CD4-positive, CD25-positive, alpha-beta regulatory T cell (primary cell): ENCODE data around the gene NDRG2. TPM values are rescaled to one million over a fixed set of nuclear protein-coding genes. Genes with fewer than 3 reads are reported as not detected.

Experiments used
- ATAC-seq, 2 donors: fragments of 150-1000 bp; cut with Tn5 transposase; one replicate each; pipeline ENCODE4 v1.10.0; 2021; ENCODE audit warnings: low read depth in 2 of 2, moderate number of reproducible peaks in 2 of 2, moderate library complexity in 1 of 2
- DNase-seq, 3 donors: peaks; one replicate each; pipeline versions ENCODE4 v3.0.0 to v3.0.0-alpha.2; 2012 to 2022; ENCODE audit warnings: mixed read lengths in 1 of 3
- H3K27ac ChIP-seq: one replicate; pipeline ENCODE4 v1.7.0; 2013; ENCODE audit warnings: mild to moderate bottlenecking, low read length; ENCODE audit not compliant: insufficient read depth, poor library complexity, severe bottlenecking
- H3K27me3 ChIP-seq: one replicate; pipeline ENCODE4 v1.7.0; 2013; ENCODE audit warnings: low read length; ENCODE audit not compliant: control insufficient read depth, insufficient read depth
- H3K36me3 ChIP-seq: one replicate; pipeline ENCODE4 v1.7.0; 2013; ENCODE audit warnings: mild to moderate bottlenecking, low read length, moderate library complexity; ENCODE audit not compliant: control insufficient read depth, insufficient read depth
- H3K4me1 ChIP-seq: 2 replicates; pipeline ENCODE4 v1.7.0; 2013; ENCODE audit warnings: mild to moderate bottlenecking, low read length; ENCODE audit not compliant: insufficient read depth, control insufficient read depth, poor library complexity, severe bottlenecking
- H3K4me3 ChIP-seq: one replicate; pipeline ENCODE4 v1.7.0; 2013; ENCODE audit warnings: low read depth, mild to moderate bottlenecking, low read length, moderate library complexity
- H3K9me3 ChIP-seq, 2 experiments: 1 replicate in 1 of 2; 2 replicates in 1 of 2; pipeline ENCODE4 v1.7.0; 2013; ENCODE audit warnings: low read length in 2 of 2, mild to moderate bottlenecking in 1 of 2, moderate library complexity in 1 of 2; ENCODE audit not compliant: control insufficient read depth in 2 of 2
- H3K27ac Mint-ChIP-seq, 3 donors: one replicate each; pipeline ENCODE4 v1.8.0; 2020 to 2022; ENCODE audit warnings: mild to moderate bottlenecking in 3 of 3, mixed read lengths in 3 of 3, moderate library complexity in 2 of 3
- H3K27me3 Mint-ChIP-seq: one replicate; pipeline ENCODE4 v1.8.0; 2022; ENCODE audit warnings: mild to moderate bottlenecking, mixed read lengths
- H3K36me3 Mint-ChIP-seq: one replicate; pipeline ENCODE4 v1.8.0; 2020; ENCODE audit warnings: mixed read lengths
- H3K4me1 Mint-ChIP-seq, 4 donors: one replicate each; pipeline ENCODE4 v1.8.0; 2020 to 2022; ENCODE audit warnings: mixed read lengths in 4 of 4, mild to moderate bottlenecking in 1 of 4
- H3K4me3 Mint-ChIP-seq, 4 donors: one replicate each; pipeline ENCODE4 v1.8.0; 2020 to 2022; ENCODE audit warnings: mild to moderate bottlenecking in 4 of 4, mixed read lengths in 4 of 4, moderate library complexity in 3 of 4
- H3K9me3 Mint-ChIP-seq, 7 donors: one replicate each; pipeline ENCODE4 v1.8.0; 2020 to 2022; ENCODE audit warnings: mixed read lengths in 7 of 7, mild to moderate bottlenecking in 3 of 7, moderate library complexity in 2 of 7
- polyA plus RNA-seq, 4 donors: library from polyadenylated mRNA; unstranded; fragments of 300-500 nt; fragmentation: Illumina TruSeq; gene quantifications; one replicate each; pipeline ENCODE4 v1.2.3, GENCODE V29; 2021
- total RNA-seq: library from RNA; stranded (reverse); gene quantifications from one replicate; pipeline ENCODE4 v1.2.3, GENCODE V29; 2022

The NDRG2 gene
- total and polyA plus RNA-seq, 5 donors from 2014 or later: 13.3 to 19.6 (median 17.2) TPM

DNA sequence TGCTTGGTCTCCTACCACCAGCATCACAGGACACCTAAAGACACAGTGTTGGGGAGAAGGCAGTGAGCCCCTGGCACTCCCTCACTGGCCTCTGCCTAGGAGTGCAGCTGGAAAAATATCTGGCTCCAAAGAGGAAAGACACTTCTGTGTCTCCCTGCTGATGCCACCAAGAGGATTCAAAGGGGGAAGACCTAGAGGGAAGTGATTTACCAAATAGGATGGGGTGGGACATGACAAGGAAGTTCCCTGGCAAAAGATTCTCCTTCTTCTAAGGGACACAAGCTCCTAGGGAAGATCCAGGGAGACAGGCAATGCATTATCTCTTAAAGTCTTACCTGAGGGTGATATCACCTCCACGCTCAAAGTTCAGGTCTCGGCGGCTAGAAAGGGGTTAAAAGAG, 6.1 kb downstream of the NDRG2 start:
- H3K9me3 Mint-ChIP-seq: no peaks in the 10 kb centered on the region
- H3K4me3 Mint-ChIP-seq: no peak overlapping the region
- Histone ChIP-seq H3K4me3 (no peak overlapping the region), H3K27me3 (peaks cover 6% of the 10 kb centered on the region), H3K4me1 (peaks cover 5% of the 10 kb centered on the region), H3K9me3 (no peaks in the 10 kb centered on the region), H3K36me3 (peaks cover 9% of the 10 kb centered on the region), H3K27ac (no peak overlapping the region)
- peaks cover 0 to 20% (median 6%) of the 10 kb centered on the region in 4 donors for H3K4me1 Mint-ChIP-seq
- H3K36me3 Mint-ChIP-seq: peaks cover 38% of the 10 kb centered on the region
- no peak for ATAC-seq
- H3K27me3 Mint-ChIP-seq: peaks cover 18% of the 10 kb centered on the region
- DNase-seq: no peak
- H3K27ac Mint-ChIP-seq: no peak overlapping the region

GRCh38 chr14:21018286-21018685, 6.6 kb downstream of the NDRG2 start:
- ATAC-seq (no peak), DNase-seq (no peak)
- no peak overlapping the region for H3K4me3 ChIP-seq
- no peaks in the 10 kb centered on the region for H3K9me3 Mint-ChIP-seq
- no peak overlapping the region for H3K27ac Mint-ChIP-seq
- no peaks in the 10 kb centered on the region for H3K9me3 ChIP-seq
- H3K36me3 ChIP-seq: peaks cover 9% of the 10 kb centered on the region
- H3K4me1 ChIP-seq: peaks cover under 1% of the 10 kb centered on the region
- H3K4me1 Mint-ChIP-seq: peaks cover 0 to 15% (median 5%) of the 10 kb centered on the region in 4 donors
- no peak overlapping the region for H3K27ac ChIP-seq
- H3K4me3 Mint-ChIP-seq: no peak overlapping the region
- peaks cover 38% of the 10 kb centered on the region for H3K36me3 Mint-ChIP-seq
- peaks cover 6% of the 10 kb centered on the region for H3K27me3 ChIP-seq
- H3K27me3 Mint-ChIP-seq: peaks cover 17% of the 10 kb centered on the region

DNA sequence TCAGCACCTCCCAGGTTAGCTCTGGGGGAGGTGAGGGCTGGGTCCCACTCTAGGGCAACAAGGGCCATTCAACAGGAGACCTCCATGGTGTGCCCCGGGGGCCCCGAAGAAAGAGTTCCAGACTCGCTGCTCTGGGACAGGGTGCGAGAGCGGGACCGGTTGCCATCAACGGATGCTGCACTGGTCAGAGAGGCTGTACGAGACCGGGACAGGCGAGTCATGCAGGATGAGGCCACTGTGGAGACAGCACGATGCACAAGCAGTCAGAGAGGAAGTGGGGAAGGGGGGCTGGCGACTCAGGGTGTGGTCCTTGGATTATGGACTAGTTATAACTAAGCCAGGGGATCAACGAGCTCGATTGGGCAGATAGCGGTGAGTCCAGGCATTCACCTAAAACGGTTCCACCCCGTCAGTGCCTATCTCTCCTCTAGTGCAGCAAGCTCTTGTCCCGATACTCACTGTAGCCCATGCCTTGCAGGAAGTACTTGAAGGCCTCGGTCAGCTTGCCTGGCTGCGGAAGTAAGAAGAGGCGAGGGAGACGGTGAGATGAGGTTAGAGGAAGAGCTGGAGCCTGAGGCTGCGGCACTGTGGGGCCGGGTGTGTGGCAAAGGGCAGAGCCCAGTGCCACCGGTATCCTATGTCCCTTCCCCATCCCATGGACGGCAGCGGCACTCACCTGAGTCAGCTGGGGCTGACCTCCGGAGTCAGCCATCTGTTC, 7.2 kb downstream of the NDRG2 start:
- Mint-ChIP-seq H3K27me3 (peaks cover 15% of the 10 kb centered on the region), H3K9me3 (no peaks in the 10 kb centered on the region), H3K27ac (no peak overlapping the region), H3K4me1 (peaks cover 0 to 9% (median 1%) of the 10 kb centered on the region in 4 donors), H3K36me3 (peaks cover 35% of the 10 kb centered on the region), H3K4me3 (no peak overlapping the region)
- Histone ChIP-seq H3K36me3 (peaks cover 9% of the 10 kb centered on the region), H3K9me3 (no peaks in the 10 kb centered on the region), H3K4me1 (no peaks in the 10 kb centered on the region), H3K27me3 (peaks cover 7% of the 10 kb centered on the region), H3K27ac (no peak overlapping the region), H3K4me3 (no peak overlapping the region)
- DNase-seq (no peak), ATAC-seq (no peak)

GRCh38 chr14:21016413-21017190, 8.3 kb downstream of the NDRG2 start:
- H3K4me3 ChIP-seq: no peak overlapping the region
- peaks cover 9% of the 10 kb centered on the region for H3K36me3 ChIP-seq
- peaks cover 12% of the 10 kb centered on the region for H3K27me3 ChIP-seq
- H3K27ac Mint-ChIP-seq: peak overlapping the region in 1 of 3 donors; percentile 33
- H3K4me1 ChIP-seq: no peaks in the 10 kb centered on the region
- no peaks in the 10 kb centered on the region for H3K9me3 Mint-ChIP-seq
- ATAC-seq: no peak
- peak overlapping the region in 1 of 4 donors; percentile 42 for H3K4me3 Mint-ChIP-seq
- peaks cover 30% of the 10 kb centered on the region for H3K36me3 Mint-ChIP-seq
- DNase-seq: no peak
- H3K27me3 Mint-ChIP-seq: peaks cover 20% of the 10 kb centered on the region
- no peaks in the 10 kb centered on the region for H3K9me3 ChIP-seq
- H3K27ac ChIP-seq: no peak overlapping the region
- H3K4me1 Mint-ChIP-seq: peaks cover 0 to 2% (median 0%) of the 10 kb centered on the region in 4 donors

- Mint-ChIP-seq H3K4me3 (no peak overlapping the region), H3K4me1 (no peaks in the 10 kb centered on the region), H3K27me3 (peaks cover 22% of the 10 kb centered on the region), H3K9me3 (no peaks in the 10 kb centered on the region), H3K27ac (no peak overlapping the region), H3K36me3 (peaks cover 21% of the 10 kb centered on the region)
- H3K27me3 ChIP-seq: peaks cover 14% of the 10 kb centered on the region
- no peaks in the 10 kb centered on the region for H3K9me3 ChIP-seq
- no peak for DNase-seq
- no peaks in the 10 kb centered on the region for H3K4me1 ChIP-seq
- H3K36me3 ChIP-seq: peaks cover 9% of the 10 kb centered on the region
- no peak overlapping the region for H3K27ac ChIP-seq
- H3K4me3 ChIP-seq: no peak overlapping the region
- no peak for ATAC-seq
Observed at GRCh38 chr14:21015312-21015711, 9.5 kb downstream of the NDRG2 start.

GRCh38 chr14:21014761-21015190, 10.1 kb downstream of the NDRG2 start:
- H3K4me1 Mint-ChIP-seq: no peaks in the 10 kb centered on the region
- Histone ChIP-seq H3K27ac (no peak overlapping the region), H3K36me3 (peaks cover 9% of the 10 kb centered on the region), H3K4me3 (no peak overlapping the region), H3K4me1 (no peaks in the 10 kb centered on the region), H3K9me3 (no peaks in the 10 kb centered on the region), H3K27me3 (peaks cover 14% of the 10 kb centered on the region)
- H3K27me3 Mint-ChIP-seq: peaks cover 22% of the 10 kb centered on the region
- H3K9me3 Mint-ChIP-seq: no peaks in the 10 kb centered on the region
- DNase-seq: peak; percentile 72 to 79 (median 73)
- H3K4me3 Mint-ChIP-seq: no peak overlapping the region
- peak; percentile 64 to 68 for ATAC-seq
- H3K27ac Mint-ChIP-seq: no peak overlapping the region
- peaks cover 20% of the 10 kb centered on the region for H3K36me3 Mint-ChIP-seq

GRCh38 chr14:21011136-21011535, 13.7 kb downstream of the NDRG2 start:
- no peaks in the 10 kb centered on the region for H3K36me3 ChIP-seq
- Mint-ChIP-seq H3K27me3 (peaks cover 26% of the 10 kb centered on the region), H3K36me3 (no peaks in the 10 kb centered on the region), H3K27ac (no peak overlapping the region), H3K4me3 (no peak overlapping the region), H3K4me1 (no peaks in the 10 kb centered on the region), H3K9me3 (no peaks in the 10 kb centered on the region)
- H3K4me3 ChIP-seq: no peak overlapping the region
- no peaks in the 10 kb centered on the region for H3K4me1 ChIP-seq
- no peak overlapping the region for H3K27ac ChIP-seq
- peaks cover 14% of the 10 kb centered on the region for H3K27me3 ChIP-seq
- ATAC-seq (no peak), DNase-seq (no peak)
- H3K9me3 ChIP-seq: no peaks in the 10 kb centered on the region
